Measurements from ENCODE around the gene NCOA7.

Gene NCOA7

GRCh38 chr6:125790358-125791150, at the start of gene NCOA7:
NCOA7 (plus strand) TSS chr6:125790960; CDS start chr6:125815355, 24,395 bp downstream.
- peak; percentile 51 for DNase-seq (ENCODE audit: low read depth)

GRCh38 chr6:125741336-125741735, 49.4 kb upstream of the NCOA7 start:
- DNase-seq (ENCODE audit: low read depth) = no peak

- DNase-seq (ENCODE audit: low read depth) = no peak
Measured at GRCh38 chr6:125742024-125742423, 48.7 kb upstream of the NCOA7 start.

- no peak for DNase-seq (ENCODE audit: low read depth)
Measured at GRCh38 chr6:125742464-125743120, 48.2 kb upstream of the NCOA7 start.

- DNase-seq (ENCODE audit: low read depth) = no peak
Measured at GRCh38 chr6:125743604-125744003, 47.2 kb upstream of the NCOA7 start.

- DNase-seq (ENCODE audit: low read depth) = no peak
Measured at GRCh38 chr6:125745281-125746018, 45.3 kb upstream of the NCOA7 start.

GRCh38 chr6:125746019-125746414, 44.7 kb upstream of the NCOA7 start:
- DNase-seq (ENCODE audit: low read depth) = no peak

GRCh38 chr6:125746731-125747588, 43.8 kb upstream of the NCOA7 start:
- DNase-seq (ENCODE audit: low read depth) = no peak

- DNase-seq (ENCODE audit: low read depth) = no peak
Measured at GRCh38 chr6:125747589-125748405, 43.0 kb upstream of the NCOA7 start.

GRCh38 chr6:125748406-125749172, 42.2 kb upstream of the NCOA7 start:
- no peak for DNase-seq (ENCODE audit: low read depth)

GRCh38 chr6:125749173-125749864, 41.4 kb upstream of the NCOA7 start, which contains the start of gene HEY2:
HEY2 (plus strand) TSS chr6:125749632; CDS start chr6:125749777, 145 bp downstream.
- peak; percentile 56 for DNase-seq (ENCODE audit: low read depth)

GRCh38 chr6:125749865-125750691, 40.7 kb upstream of the NCOA7 start:
- DNase-seq (ENCODE audit: low read depth) = no peak

GRCh38 chr6:125750692-125751333, 39.9 kb upstream of the NCOA7 start:
- no peak for DNase-seq (ENCODE audit: low read depth)

GRCh38 chr6:125751334-125751916, 39.3 kb upstream of the NCOA7 start:
- DNase-seq (ENCODE audit: low read depth) = no peak

GRCh38 chr6:125752773-125753172, 38.0 kb upstream of the NCOA7 start:
- no peak for DNase-seq (ENCODE audit: low read depth)

- no peak for DNase-seq (ENCODE audit: low read depth)
Measured at GRCh38 chr6:125753218-125753936, 37.4 kb upstream of the NCOA7 start.

GRCh38 chr6:125753937-125754259, 36.9 kb upstream of the NCOA7 start:
- DNase-seq (ENCODE audit: low read depth) = no peak
